CD4-positive, CD25-positive, alpha-beta regulatory T cell (primary cell): ENCODE data around the gene SF3B5. TPM values are rescaled to one million over a fixed set of nuclear protein-coding genes. Genes with fewer than 3 reads are reported as not detected.
A peak's percentile ranks its signal among the peaks of the same experiment; 100 is the strongest.

ENCODE experiments used
- ATAC-seq, 2 donors: fragments of 150-1000 bp; cut with Tn5 transposase; one replicate each; pipeline ENCODE4 v1.10.0; 2021; ENCODE audit warnings: low read depth in 2 of 2, moderate number of reproducible peaks in 2 of 2, moderate library complexity in 1 of 2
- DNase-seq, 3 donors: peaks; one replicate each; pipeline versions ENCODE4 v3.0.0 to v3.0.0-alpha.2; 2012 to 2022; ENCODE audit warnings: mixed read lengths in 1 of 3
- H3K27ac ChIP-seq: one replicate; pipeline ENCODE4 v1.7.0; 2013; ENCODE audit warnings: mild to moderate bottlenecking, low read length; ENCODE audit not compliant: insufficient read depth, poor library complexity, severe bottlenecking
- H3K27me3 ChIP-seq: one replicate; pipeline ENCODE4 v1.7.0; 2013; ENCODE audit warnings: low read length; ENCODE audit not compliant: control insufficient read depth, insufficient read depth
- H3K36me3 ChIP-seq: one replicate; pipeline ENCODE4 v1.7.0; 2013; ENCODE audit warnings: mild to moderate bottlenecking, low read length, moderate library complexity; ENCODE audit not compliant: control insufficient read depth, insufficient read depth
- H3K4me1 ChIP-seq: 2 replicates; pipeline ENCODE4 v1.7.0; 2013; ENCODE audit warnings: mild to moderate bottlenecking, low read length; ENCODE audit not compliant: insufficient read depth, control insufficient read depth, poor library complexity, severe bottlenecking
- H3K4me3 ChIP-seq: one replicate; pipeline ENCODE4 v1.7.0; 2013; ENCODE audit warnings: low read depth, mild to moderate bottlenecking, low read length, moderate library complexity
- H3K9me3 ChIP-seq, 2 experiments: 1 replicate in 1 of 2; 2 replicates in 1 of 2; pipeline ENCODE4 v1.7.0; 2013; ENCODE audit warnings: low read length in 2 of 2, mild to moderate bottlenecking in 1 of 2, moderate library complexity in 1 of 2; ENCODE audit not compliant: control insufficient read depth in 2 of 2
- H3K27ac Mint-ChIP-seq, 3 donors: one replicate each; pipeline ENCODE4 v1.8.0; 2020 to 2022; ENCODE audit warnings: mild to moderate bottlenecking in 3 of 3, mixed read lengths in 3 of 3, moderate library complexity in 2 of 3
- H3K27me3 Mint-ChIP-seq: one replicate; pipeline ENCODE4 v1.8.0; 2022; ENCODE audit warnings: mild to moderate bottlenecking, mixed read lengths
- H3K36me3 Mint-ChIP-seq: one replicate; pipeline ENCODE4 v1.8.0; 2020; ENCODE audit warnings: mixed read lengths
- H3K4me1 Mint-ChIP-seq, 4 donors: one replicate each; pipeline ENCODE4 v1.8.0; 2020 to 2022; ENCODE audit warnings: mixed read lengths in 4 of 4, mild to moderate bottlenecking in 1 of 4
- H3K4me3 Mint-ChIP-seq, 4 donors: one replicate each; pipeline ENCODE4 v1.8.0; 2020 to 2022; ENCODE audit warnings: mild to moderate bottlenecking in 4 of 4, mixed read lengths in 4 of 4, moderate library complexity in 3 of 4
- H3K9me3 Mint-ChIP-seq, 7 donors: one replicate each; pipeline ENCODE4 v1.8.0; 2020 to 2022; ENCODE audit warnings: mixed read lengths in 7 of 7, mild to moderate bottlenecking in 3 of 7, moderate library complexity in 2 of 7
- polyA plus RNA-seq, 4 donors: library from polyadenylated mRNA; unstranded; fragments of 300-500 nt; fragmentation: Illumina TruSeq; gene quantifications; one replicate each; pipeline ENCODE4 v1.2.3, GENCODE V29; 2021
- total RNA-seq: library from RNA; stranded (reverse); gene quantifications from one replicate; pipeline ENCODE4 v1.2.3, GENCODE V29; 2022

SF3B5 gene
- total RNA-seq: 127 TPM
- 100 to 1,000 TPM; 440 to 448 (median 441) TPM for polyA plus RNA-seq

- Mint-ChIP-seq H3K27me3 (no peaks in the 10 kb centered on the region), H3K27ac (peak within 1 kb of the TSS; percentile 98 to 99 (median 99)), H3K9me3 (no peaks in the 10 kb centered on the region), H3K4me3 (peak within 1 kb of the TSS; percentile 96 to 100 (median 97)), H3K4me1 (peaks cover 14 to 33% (median 21%) of the 10 kb centered on the region in 4 donors), H3K36me3 (peaks cover 4% of the 10 kb centered on the region)
- H3K4me1 ChIP-seq: peaks cover 27% of the 10 kb centered on the region
- H3K36me3 ChIP-seq: no peaks in the 10 kb centered on the region
- ATAC-seq (peak; percentile 96 to 97), DNase-seq (peak; percentile 97 to 100 (median 98))
- no peaks in the 10 kb centered on the region for H3K9me3 ChIP-seq
- peak within 1 kb of the TSS; percentile 94 for H3K27ac ChIP-seq
- H3K27me3 ChIP-seq: peaks cover 4% of the 10 kb centered on the region
- peak within 1 kb of the TSS; percentile 95 for H3K4me3 ChIP-seq
These were observed at the start of gene SF3B5 for GRCh38 chr6:144095134-144096002. Gene SF3B5 (minus strand): TSS chr6:144095573. CDS start chr6:144095497, 76 bp downstream.

- peaks cover 0 to 2% (median 0%) of the 10 kb centered on the region in 7 donors for H3K9me3 Mint-ChIP-seq
- ATAC-seq: no peak
These were observed 49.6 kb upstream of the SF3B5 start for GRCh38 chr6:144144996-144145395.

GRCh38 chr6:144143878-144144277 lies 48.5 kb upstream of the SF3B5 start:
- Mint-ChIP-seq H3K4me1 (peaks cover 0 to 8% (median 4%) of the 10 kb centered on the region in 4 donors), H3K9me3 (peaks cover 0 to 2% (median 0%) of the 10 kb centered on the region in 7 donors), H3K4me3 (no peak overlapping the region), H3K36me3 (no peaks in the 10 kb centered on the region), H3K27me3 (peaks cover 5% of the 10 kb centered on the region), H3K27ac (no peak overlapping the region)
- H3K36me3 ChIP-seq: no peaks in the 10 kb centered on the region
- H3K27me3 ChIP-seq: no peaks in the 10 kb centered on the region
- H3K4me1 ChIP-seq: no peaks in the 10 kb centered on the region
- no peak overlapping the region for H3K4me3 ChIP-seq
- H3K9me3 ChIP-seq: no peaks in the 10 kb centered on the region
- no peak for DNase-seq
- H3K27ac ChIP-seq: no peak overlapping the region
- ATAC-seq: no peak

More at GRCh38 chr6:144144996-144145395, 49.6 kb upstream of the SF3B5 start:
- peaks cover 3 to 8% (median 4%) of the 10 kb centered on the region in 4 donors for H3K4me1 Mint-ChIP-seq
- no peaks in the 10 kb centered on the region for H3K36me3 ChIP-seq
- no peak for DNase-seq
- H3K27me3 ChIP-seq: no peaks in the 10 kb centered on the region
- H3K4me3 Mint-ChIP-seq: peak overlapping the region in 1 of 4 donors; percentile 62
- H3K9me3 ChIP-seq: no peaks in the 10 kb centered on the region
- peaks cover 7% of the 10 kb centered on the region for H3K4me1 ChIP-seq
- peaks cover 5% of the 10 kb centered on the region for H3K27me3 Mint-ChIP-seq
- H3K27ac Mint-ChIP-seq: no peak overlapping the region
- no peak overlapping the region for H3K4me3 ChIP-seq
- no peaks in the 10 kb centered on the region for H3K36me3 Mint-ChIP-seq
- no peak overlapping the region for H3K27ac ChIP-seq

GRCh38 chr6:144143106-144143505 lies 47.7 kb upstream of the SF3B5 start:
- ATAC-seq (no peak), DNase-seq (no peak)
- Histone ChIP-seq H3K27ac (no peak overlapping the region), H3K9me3 (no peaks in the 10 kb centered on the region), H3K36me3 (no peaks in the 10 kb centered on the region), H3K4me3 (no peak overlapping the region), H3K4me1 (no peaks in the 10 kb centered on the region), H3K27me3 (no peaks in the 10 kb centered on the region)
- Mint-ChIP-seq H3K4me1 (peaks cover 0 to 4% (median 3%) of the 10 kb centered on the region in 4 donors), H3K27ac (no peak overlapping the region), H3K27me3 (peaks cover 5% of the 10 kb centered on the region), H3K9me3 (peaks cover 0 to 2% (median 0%) of the 10 kb centered on the region in 7 donors), H3K36me3 (no peaks in the 10 kb centered on the region), H3K4me3 (peak overlapping the region in 2 of 4 donors; percentile 6 to 48)

GRCh38 chr6:144141470-144141869 lies 46.1 kb upstream of the SF3B5 start:
- no peaks in the 10 kb centered on the region for H3K36me3 ChIP-seq
- DNase-seq (no peak), ATAC-seq (no peak)
- no peaks in the 10 kb centered on the region for H3K9me3 ChIP-seq
- no peak overlapping the region for H3K4me3 Mint-ChIP-seq
- no peak overlapping the region for H3K4me3 ChIP-seq
- H3K27ac Mint-ChIP-seq: no peak overlapping the region
- H3K9me3 Mint-ChIP-seq: peaks cover 0 to 2% (median 0%) of the 10 kb centered on the region in 7 donors
- no peaks in the 10 kb centered on the region for H3K27me3 ChIP-seq
- H3K4me1 Mint-ChIP-seq: peaks cover 0 to 4% (median 1%) of the 10 kb centered on the region in 4 donors
- no peaks in the 10 kb centered on the region for H3K36me3 Mint-ChIP-seq
- H3K27me3 Mint-ChIP-seq: peaks cover 5% of the 10 kb centered on the region
- no peak overlapping the region for H3K27ac ChIP-seq
- no peaks in the 10 kb centered on the region for H3K4me1 ChIP-seq

- Histone ChIP-seq H3K27me3 (no peaks in the 10 kb centered on the region), H3K4me1 (no peaks in the 10 kb centered on the region), H3K27ac (no peak overlapping the region), H3K36me3 (no peaks in the 10 kb centered on the region), H3K9me3 (no peaks in the 10 kb centered on the region), H3K4me3 (no peak overlapping the region)
- Mint-ChIP-seq H3K4me3 (no peak overlapping the region), H3K27ac (no peak overlapping the region), H3K27me3 (peaks cover 5% of the 10 kb centered on the region), H3K9me3 (peaks cover 0 to 2% (median 0%) of the 10 kb centered on the region in 7 donors), H3K36me3 (no peaks in the 10 kb centered on the region), H3K4me1 (peaks cover 0 to 4% (median 1%) of the 10 kb centered on the region in 4 donors)
- no peak for ATAC-seq
- DNase-seq: no peak
These were observed 45.5 kb upstream of the SF3B5 start for GRCh38 chr6:144140867-144141266.

- Histone ChIP-seq H3K4me1 (no peaks in the 10 kb centered on the region), H3K27me3 (no peaks in the 10 kb centered on the region), H3K36me3 (no peaks in the 10 kb centered on the region), H3K4me3 (no peak overlapping the region), H3K9me3 (no peaks in the 10 kb centered on the region), H3K27ac (no peak overlapping the region)
- H3K27ac Mint-ChIP-seq: no peak overlapping the region
- no peak for DNase-seq
- peaks cover 5% of the 10 kb centered on the region for H3K27me3 Mint-ChIP-seq
- peaks cover 0 to 2% (median 0%) of the 10 kb centered on the region in 7 donors for H3K9me3 Mint-ChIP-seq
- H3K36me3 Mint-ChIP-seq: no peaks in the 10 kb centered on the region
- H3K4me1 Mint-ChIP-seq: peaks cover 0 to 2% (median 0%) of the 10 kb centered on the region in 4 donors
- ATAC-seq: no peak
- no peak overlapping the region for H3K4me3 Mint-ChIP-seq
These were observed 44.4 kb upstream of the SF3B5 start for GRCh38 chr6:144139817-144140216.
